B cell (primary cell): Measurements from ENCODE around the gene SDK1.

ENCODE experiments used
- EZH2 ChIP-seq: IDR thresholded peaks from 2 replicates; pipeline ENCODE4 v1.6.1; 2012; ENCODE audit warnings: borderline replicate concordance, low read depth, mild to moderate bottlenecking, moderate library complexity, low read length; ENCODE audit not compliant: insufficient read depth, poor library complexity, severe bottlenecking
- TF ChIP-seq, protein P1 (sequence below): fragments of 200-600 bp; IDR thresholded peaks from one replicate; pipeline ENCODE4 v1.8.0; 2022; ENCODE audit warnings: antibody characterized with exemption, mild to moderate bottlenecking

- TF ChIP-seq, protein P1, sequence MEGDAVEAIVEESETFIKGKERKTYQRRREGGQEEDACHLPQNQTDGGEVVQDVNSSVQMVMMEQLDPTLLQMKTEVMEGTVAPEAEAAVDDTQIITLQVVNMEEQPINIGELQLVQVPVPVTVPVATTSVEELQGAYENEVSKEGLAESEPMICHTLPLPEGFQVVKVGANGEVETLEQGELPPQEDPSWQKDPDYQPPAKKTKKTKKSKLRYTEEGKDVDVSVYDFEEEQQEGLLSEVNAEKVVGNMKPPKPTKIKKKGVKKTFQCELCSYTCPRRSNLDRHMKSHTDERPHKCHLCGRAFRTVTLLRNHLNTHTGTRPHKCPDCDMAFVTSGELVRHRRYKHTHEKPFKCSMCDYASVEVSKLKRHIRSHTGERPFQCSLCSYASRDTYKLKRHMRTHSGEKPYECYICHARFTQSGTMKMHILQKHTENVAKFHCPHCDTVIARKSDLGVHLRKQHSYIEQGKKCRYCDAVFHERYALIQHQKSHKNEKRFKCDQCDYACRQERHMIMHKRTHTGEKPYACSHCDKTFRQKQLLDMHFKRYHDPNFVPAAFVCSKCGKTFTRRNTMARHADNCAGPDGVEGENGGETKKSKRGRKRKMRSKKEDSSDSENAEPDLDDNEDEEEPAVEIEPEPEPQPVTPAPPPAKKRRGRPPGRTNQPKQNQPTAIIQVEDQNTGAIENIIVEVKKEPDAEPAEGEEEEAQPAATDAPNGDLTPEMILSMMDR = no peak
- TF ChIP-seq EZH2 = no peak
These were observed 108.0 kb downstream of the SDK1 start for GRCh38 chr7:3408814-3409595.
